HepG2 (cell line): ENCODE measurements around the gene LEP. TPM values are rescaled to one million over a fixed set of nuclear protein-coding genes. Genes with fewer than 3 reads are reported as not detected.

Source experiments
- ATAC-seq: fragments of 200-7000 bp; cut with Tn5 transposase; 3 replicates; pipeline ENCODE4 v1.9.1; 2020; ENCODE audit warnings: mild to moderate bottlenecking, moderate library complexity
- BruUV-seq: library from RNA; stranded (reverse); fragments of 400-500 nt; replicated peaks from 2 replicates; lab custom pipeline; 2021; lab: Mats Ljungman, UMichigan
- CTCF ChIA-PET: fragments of 300-600 bp; formaldehyde crosslinking; extraction: SDS; loops from one replicate; lab custom pipeline; 2021; ENCODE audit warnings: low total read pairs, inconsistent platforms, low intra/inter-chr PET ratio; lab: Yijun Ruan, JAX
- POLR2A ChIA-PET: fragments of 350-600 bp; sonication (Branson Sonifier 250); formaldehyde crosslinking; loops from one replicate; lab custom pipeline; 2020; ENCODE audit warnings: antibody characterized with exemption, inconsistent platforms; lab: Yijun Ruan, JAX
- DNase-seq: peaks from one replicate; pipeline ENCODE4 v3.0.0-alpha.2; 2015; ENCODE audit warnings: low spot score
- FAIRE-seq: peaks from 3 replicates; lab custom pipeline; 2011; peaks lifted over from hg19 to GRCh38; lab: Jason Lieb, UNC
- H2AFZ ChIP-seq: one replicate; pipeline ENCODE4 v1.6.1; 2011; ENCODE audit warnings: low read length, inconsistent platforms
- H3K27ac ChIP-seq: fragments of 300-600 bp; 3 replicates; pipeline ENCODE4 v1.8.0; 2011; ENCODE audit warnings: mixed run types, mild to moderate bottlenecking, mixed read lengths, low read length, inconsistent platforms; ENCODE audit not compliant: insufficient read depth; ENCODE audit errors: extremely low read length
- H3K27me3 ChIP-seq, 2 experiments: fragments of 200-600 bp in 1 of 2; 2 replicates in 1 of 2; 3 replicates in 1 of 2; pipeline versions ENCODE4 v1.6.0 to v1.8.0; 2011; ENCODE audit warnings: low read length in 2 of 2, mild to moderate bottlenecking in 2 of 2, moderate library complexity in 2 of 2, inconsistent platforms in 1 of 2; ENCODE audit not compliant: insufficient read depth in 2 of 2, control insufficient read depth in 1 of 2
- H3K36me3 ChIP-seq, 2 experiments: fragments of 200-600 bp in 1 of 2; replicated peaks in 1 of 2; 2 replicates in 1 of 2; 3 replicates in 1 of 2; pipeline versions ENCODE4 v1.5.1 to v1.8.0; 2011; ENCODE audit warnings: low read length in 2 of 2, inconsistent platforms in 1 of 2; ENCODE audit not compliant: insufficient read depth in 2 of 2, control insufficient read depth in 1 of 2
- H3K4me1 ChIP-seq: 2 replicates; pipeline ENCODE4 v1.5.1; 2012; ENCODE audit warnings: low read length, inconsistent platforms; ENCODE audit not compliant: insufficient read depth
- H3K4me2 ChIP-seq: 2 replicates; pipeline ENCODE4 v1.6.0; 2011; ENCODE audit warnings: low read depth, low read length, inconsistent platforms
- H3K4me3 ChIP-seq, 3 experiments: fragments of 200-600 bp in 1 of 3; sonication (generic), shearing (Covaris generic) in 1 of 3; replicated peaks in 1 of 3; 2 replicates each; pipeline ENCODE4 v1.5.1; 2011 to 2016; ENCODE audit warnings: low read length in 3 of 3, inconsistent platforms in 2 of 3, low read depth in 2 of 3, mild to moderate bottlenecking in 2 of 3, control low read depth in 1 of 3, mixed read lengths in 1 of 3; ENCODE audit not compliant: insufficient read depth in 1 of 3
- H3K79me2 ChIP-seq: one replicate; pipeline ENCODE4 v1.6.1; 2011; ENCODE audit warnings: low read length, inconsistent platforms; ENCODE audit not compliant: insufficient read depth
- H3K9ac ChIP-seq: 2 replicates; pipeline ENCODE4 v1.6.0; 2011; ENCODE audit warnings: mild to moderate bottlenecking, low read depth, low read length, inconsistent platforms; ENCODE audit not compliant: insufficient read depth
- H3K9me3 ChIP-seq: 2 replicates; pipeline ENCODE4 v1.5.1; 2012; ENCODE audit warnings: mild to moderate bottlenecking, low read length
- H4K20me1 ChIP-seq: 2 replicates; pipeline ENCODE4 v1.6.0; 2011; ENCODE audit warnings: inconsistent platforms, mild to moderate bottlenecking, low read length, moderate library complexity; ENCODE audit not compliant: insufficient read depth
- ARHGAP35 ChIP-seq: sonication (generic); formaldehyde crosslinking; IDR thresholded peaks from 2 replicates; pipeline ENCODE4 v1.9.0; 2022; ENCODE audit warnings: mild to moderate bottlenecking, inconsistent platforms, moderate library complexity, missing genetic modification reagents, borderline replicate concordance
- KDM4B ChIP-seq: sonication (generic); formaldehyde crosslinking; IDR thresholded peaks from 2 replicates; pipeline ENCODE4 v1.4.0; 2020; ENCODE audit warnings: missing genetic modification reagents
- MIER2 ChIP-seq: IDR thresholded peaks from 2 replicates; pipeline ENCODE4 v1.6.1; 2016; ENCODE audit warnings: missing biosample characterization, missing genetic modification reagents
- MXD4 ChIP-seq: IDR thresholded peaks from 2 replicates; pipeline ENCODE4 v1.6.1; 2016; ENCODE audit warnings: mild to moderate bottlenecking, missing biosample characterization, missing genetic modification reagents
- MYC ChIP-seq: sonication (generic); formaldehyde crosslinking; IDR thresholded peaks from 2 replicates; pipeline ENCODE4 v1.9.0; 2021; ENCODE audit warnings: missing genetic modification reagents, borderline replicate concordance
- NONO ChIP-seq, 2 experiments: fragments of 450-650 bp in 1 of 2; sonication (generic) in 1 of 2; formaldehyde crosslinking in 1 of 2; IDR thresholded peaks in 1 of 2; conservative IDR thresholded peaks in 1 of 2; 2 replicates each; pipeline versions ENCODE4 v1.6.1 to v1.8.0; 2017 to 2022; ENCODE audit warnings: mild to moderate bottlenecking in 1 of 2, missing genetic modification reagents in 1 of 2, moderate library complexity in 1 of 2
- PAWR ChIP-seq: sonication (generic); formaldehyde crosslinking; IDR thresholded peaks from 2 replicates; pipeline ENCODE4 v1.4.0; 2020; ENCODE audit warnings: missing genetic modification reagents, mild to moderate bottlenecking, borderline replicate concordance
- ZBTB10 ChIP-seq: sonication (generic); formaldehyde crosslinking; IDR thresholded peaks from 2 replicates; pipeline ENCODE4 v1.4.0; 2020; ENCODE audit warnings: missing genetic modification reagents, borderline replicate concordance
- ZBTB38 ChIP-seq: sonication (generic); formaldehyde crosslinking; IDR thresholded peaks from 2 replicates; pipeline ENCODE4 v1.5.1; 2020; ENCODE audit warnings: mild to moderate bottlenecking, missing genetic modification reagents
- ZMYM4 ChIP-seq: sonication (generic); formaldehyde crosslinking; IDR thresholded peaks from 2 replicates; pipeline ENCODE4 v1.8.1; 2023; ENCODE audit warnings: mild to moderate bottlenecking, missing genetic modification reagents
- ZNF232 ChIP-seq: sonication (generic); formaldehyde crosslinking; IDR thresholded peaks from 2 replicates; pipeline ENCODE4 v1.4.0; 2020; ENCODE audit warnings: missing genetic modification reagents, borderline replicate concordance
- ZNF414 ChIP-seq: sonication (generic); formaldehyde crosslinking; IDR thresholded peaks from 2 replicates; pipeline ENCODE4 v1.5.0; 2020; ENCODE audit warnings: missing genetic modification reagents
- ZNF446 ChIP-seq: sonication (generic); formaldehyde crosslinking; IDR thresholded peaks from 2 replicates; pipeline ENCODE4 v1.5.0; 2020; ENCODE audit warnings: mild to moderate bottlenecking, missing genetic modification reagents
- ZNF543 ChIP-seq: sonication (generic); formaldehyde crosslinking; IDR thresholded peaks from 2 replicates; pipeline ENCODE4 v1.4.0; 2020; ENCODE audit warnings: mild to moderate bottlenecking, missing genetic modification reagents
- ZNF558 ChIP-seq: sonication (generic); formaldehyde crosslinking; IDR thresholded peaks from 2 replicates; pipeline ENCODE4 v1.9.0; 2022; ENCODE audit warnings: mild to moderate bottlenecking, missing genetic modification reagents, borderline replicate concordance
- ZSCAN29 ChIP-seq: sonication (generic); formaldehyde crosslinking; conservative IDR thresholded peaks from 2 replicates; pipeline ENCODE4 v1.4.0; 2020; ENCODE audit warnings: mild to moderate bottlenecking, missing genetic modification reagents
- WGBS: methylation state at CpG from one replicate; pipeline ENCODE4 v1.1.6; 2017; ENCODE audit warnings: low lambda C conversion rate; 5-methylcytosine and 5-hydroxymethylcytosine counted together
- in situ Hi-C: cut with HindIII; loops from 2 replicates; pipeline ENCODE4 v1.10.0; 2017; ENCODE audit warnings: low pct_unique_long_range_greater_than_20kb; ENCODE audit not compliant: extremely low pct_ligation_motif_present
- intact Hi-C: fragments of 100-400 bp; cut with micrococcal nuclease; formaldehyde crosslinking; loops from one replicate; pipeline ENCODE4 v1.10.0; 2022; ENCODE audit not compliant: unreplicated experiment
- polyA plus RNA-seq, 8 experiments: library from polyadenylated mRNA; depleted of rRNA in 3 of 8; stranded (reverse) in 7 of 8; unstranded in 1 of 8; fragments of >200 nt; fragmentation: Illumina TruSeq in 4 of 8; extraction: Trizol in 4 of 8; gene quantifications; 2 replicates each; pipeline versions ENCODE4 v1.2.1 to v1.2.3, GENCODE V29; 2011 to 2016; ENCODE audit warnings: low read depth in 4 of 8, missing spikeins in 1 of 8, mixed read lengths in 1 of 8; ENCODE audit not compliant: insufficient read depth in 1 of 8
- total RNA-seq, 5 experiments: library from RNA; depleted of rRNA; stranded (reverse); fragments of >200 nt; fragmentation: Illumina TruSeq; extraction: Trizol; gene quantifications; 2 replicates each; pipeline ENCODE4 v1.2.3, GENCODE V29; 2016; ENCODE audit warnings: low read depth in 1 of 5

LEP gene
- total and polyA plus RNA-seq, 2 of the 13 experiments (the other 11 are each of a cell fraction or from before 2014, with no cell fraction given) = 0.05 TPM; not detected in 1

- no peak for TF ChIP-seq ZNF558 (CRISPR knock-in tag)
These were observed 29.5 kb upstream of the LEP start (continued) for GRCh38 chr7:128211626-128212025.

GRCh38 chr7:128214463-128214862, 26.6 kb upstream of the LEP start:
- intact Hi-C loops = loop anchor here (10.0 kb wide), 1 partner anchor 710 kb away; no protein-coding TSS in a partner anchor
- Histone ChIP-seq H3K4me2 (no peak overlapping the region), H3K27me3 (peaks cover 0 to 61% of the 10 kb centered on the region in 2 experiments; a peak in 4 of 5 replicates), H4K20me1 (no peaks in the 10 kb centered on the region), H3K4me3 (no peak overlapping the region), H3K4me1 (0 out of 2 replicates have a peak, but pooled peaks cover 11% of the 10 kb centered on the region), H3K79me2 (no peaks in the 10 kb centered on the region), H3K36me3 (no peaks in the 10 kb centered on the region), H3K9ac (no peak overlapping the region), H2AFZ (no peak overlapping the region), H3K27ac (no peak overlapping the region), H3K9me3 (no peaks in the 10 kb centered on the region)
- in situ Hi-C loops = no loop called here
- CTCF ChIA-PET = no interaction called here
- WGBS = 22% methylated on average over 1 of the region's 1 CpG
- FAIRE-seq (no peak), DNase-seq (no peak), ATAC-seq (no peak)
- BruUV-seq = no TSS peak
- POLR2A ChIA-PET = no interaction called here
- TF ChIP-seq KDM4B (CRISPR knock-in tag) (no peak), ZNF414 (CRISPR knock-in tag) (no peak), ZNF232 (no peak), ZNF446 (CRISPR knock-in tag) (no peak), MYC (CRISPR knock-in tag) (no peak), ZNF543 (CRISPR knock-in tag) (no peak), ZBTB38 (CRISPR knock-in tag) (no peak), ZBTB10 (no peak), MIER2 (CRISPR knock-in tag) (no peak), PAWR (CRISPR knock-in tag) (no peak), ARHGAP35 (no peak), ZMYM4 (CRISPR knock-in tag) (no peak), ZSCAN29 (CRISPR knock-in tag) (no peak), MXD4 (no peak), NONO (IDR thresholded peaks at IDR 0.05) (no peak), NONO (CRISPR knock-in tag; conservative IDR thresholded peaks at IDR 0.05) (no peak)
